ENCODE data around the gene PSMB8.

The PSMB8 gene

GRCh38 chr6:32792901-32793435 lies 50.9 kb downstream of the PSMB8 start:
- TF ChIP-seq CTCF (IDR thresholded peaks at IDR 0.05; ENCODE audit: extremely low read depth, insufficient read depth, missing control alignments), result no peak
- no peak for DNase-seq (ENCODE audit: low spot score)
- in situ Hi-C loops (cut with MboI; ENCODE audit: low pct_unique_long_range_greater_than_20kb, low sequenced_read_pairs, unreplicated experiment), result loop anchor here (5.0 kb wide), 1 partner anchor 376 kb away; no protein-coding TSS in a partner anchor

Measured in GM13977 (cell line).